Small intestine (tissue), 7 donors: ENCODE measurements around the gene SLC26A11. TPM values are rescaled to one million over a fixed set of nuclear protein-coding genes. Genes with fewer than 3 reads are reported as not detected.
"Not testable (repeated sequence)": the region's sequence is repeated elsewhere in the genome, so short reads cannot be mapped to it uniquely, and the experiment has no call there.

Experiments used
- DNase-seq, 2 donors: peaks; one replicate each; pipeline versions ENCODE4 v3.0.0 to v3.0.0-alpha.2; 2013
- FAIRE-seq: peaks from 2 replicates; lab custom pipeline; 2012; peaks lifted over from hg19 to GRCh38; lab: Jason Lieb, UNC
- H3K27ac ChIP-seq, 3 donors: one replicate each; pipeline ENCODE4 v1.5.1; 2013; ENCODE audit warnings: low read length in 2 of 3, mild to moderate bottlenecking in 2 of 3, control low read depth in 1 of 3, inconsistent platforms in 1 of 3, low read depth in 1 of 3, moderate library complexity in 1 of 3
- H3K27me3 ChIP-seq, 3 donors: one replicate each; pipeline ENCODE4 v1.6.1; 2013; ENCODE audit warnings: low read length in 3 of 3, inconsistent platforms in 1 of 3; ENCODE audit not compliant: control insufficient read depth in 3 of 3, insufficient read depth in 3 of 3
- H3K36me3 ChIP-seq, 3 donors: one replicate each; pipeline ENCODE4 v1.6.1; 2013; ENCODE audit warnings: low read length in 3 of 3, inconsistent platforms in 1 of 3, low read depth in 1 of 3, mild to moderate bottlenecking in 1 of 3, moderate library complexity in 1 of 3; ENCODE audit not compliant: control insufficient read depth in 3 of 3, insufficient read depth in 2 of 3
- H3K4me1 ChIP-seq, 3 donors: one replicate each; pipeline ENCODE4 v1.6.1; 2013; ENCODE audit warnings: low read length in 2 of 3, inconsistent platforms in 1 of 3, low read depth in 1 of 3, mild to moderate bottlenecking in 1 of 3, moderate library complexity in 1 of 3; ENCODE audit not compliant: control insufficient read depth in 3 of 3, insufficient read depth in 2 of 3
- H3K4me3 ChIP-seq, 3 donors: one replicate each; pipeline ENCODE4 v1.5.1; 2013; ENCODE audit warnings: low read length in 3 of 3, control low read depth in 1 of 3, inconsistent platforms in 1 of 3, low read depth in 1 of 3, mild to moderate bottlenecking in 1 of 3, moderate library complexity in 1 of 3
- H3K9me3 ChIP-seq, 2 donors: one replicate each; pipeline ENCODE4 v1.6.1; 2013; ENCODE audit warnings: low read depth in 1 of 2, low read length in 1 of 2; ENCODE audit not compliant: control insufficient read depth in 2 of 2, insufficient read depth in 1 of 2
- WGBS, 3 donors: extraction: QIAGEN DNeasy Blood & Tissue Kit; methylation state at CpG; one replicate each; pipeline ENCODE4 v1.1.7; 2013; 5-methylcytosine and 5-hydroxymethylcytosine counted together
- polyA plus RNA-seq, 4 donors: library from polyadenylated mRNA; stranded (reverse) in 3 of 4; unstranded in 1 of 4; fragments of 200-250 nt in 3 of 4; fragments of 120-200 nt in 1 of 4; gene quantifications; one replicate each; pipeline versions ENCODE4 v1.2.1 to v1.2.3, GENCODE V29; 2013
- donor health status: healthy with polysubstance abuse.
- donor health status: control.
- donor health status: control.
- donor health status: Bipolar disorder and iron deficiency.
- donor health status: healthy.

SLC26A11 gene
- polyA plus RNA-seq, 4 donors, result 7.3 to 63.2 (median 8.4) TPM

DNA sequence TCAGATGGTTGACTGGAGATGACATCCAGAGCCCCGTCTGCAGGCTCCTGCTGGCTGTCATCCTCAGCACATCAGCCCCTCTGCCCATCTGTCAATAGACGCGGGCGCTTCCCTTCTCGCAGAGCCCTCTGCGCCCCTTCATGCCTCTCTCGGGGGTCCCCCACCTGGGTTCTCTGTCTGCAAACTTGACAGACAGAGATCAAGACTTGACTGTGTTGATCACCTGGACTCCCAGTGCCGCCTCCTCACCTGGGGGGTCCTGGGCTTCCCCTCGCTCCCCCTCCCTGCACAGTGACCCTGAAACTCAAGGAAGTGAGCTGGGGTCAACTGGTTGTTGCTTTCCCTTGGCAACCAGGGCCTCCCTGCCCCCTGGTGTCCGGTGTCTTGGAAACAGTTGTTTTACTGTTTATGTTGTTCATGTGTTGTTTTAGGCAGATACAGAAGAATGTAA lies 72.3 kb downstream of the SLC26A11 start:
- H3K9me3 ChIP-seq, result no peaks in the 10 kb centered on the region
- no peak overlapping the region for H3K4me3 ChIP-seq
- H3K36me3 ChIP-seq, result peaks cover 48 to 97% (median 49%) of the 10 kb centered on the region in 3 donors
- H3K4me1 ChIP-seq, result no peaks in the 10 kb centered on the region
- no peaks in the 10 kb centered on the region for H3K27me3 ChIP-seq
- WGBS, 3 donors, result 92 to 96% (median 96%) methylated on average over 10 of the region's 10 CpGs
- no peak overlapping the region for H3K27ac ChIP-seq
- DNase-seq, result no peak
- no peak for FAIRE-seq

DNA sequence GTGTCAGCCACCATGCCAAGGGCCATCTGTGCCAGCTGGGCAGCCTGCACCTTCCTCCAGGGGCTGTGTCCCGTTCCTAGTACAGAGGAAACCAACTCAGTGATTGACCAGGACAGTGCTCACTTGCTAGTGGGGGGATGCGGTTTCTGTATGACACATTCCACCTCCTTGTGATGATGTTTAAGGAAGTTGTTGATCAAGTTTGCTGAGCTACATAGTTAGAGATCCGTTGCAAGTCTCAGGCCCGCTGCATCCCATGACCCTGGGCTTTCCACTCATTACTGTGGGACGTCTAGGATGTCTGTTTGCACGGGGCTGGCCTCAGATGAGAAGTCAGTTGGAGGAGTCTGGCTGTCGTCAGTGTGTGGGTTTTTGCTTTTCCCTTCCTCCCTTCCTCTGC lies 74.0 kb downstream of the SLC26A11 start:
- Histone ChIP-seq H3K36me3 (peaks cover 46 to 93% (median 48%) of the 10 kb centered on the region in 3 donors), H3K9me3 (no peaks in the 10 kb centered on the region), H3K27me3 (no peaks in the 10 kb centered on the region), H3K27ac (peak overlapping the region in 1 of 3 donors; percentile 27), H3K4me1 (no peaks in the 10 kb centered on the region), H3K4me3 (no peak overlapping the region)
- no peak for FAIRE-seq
- no peak for DNase-seq
- 76 to 94% (median 81%) methylated on average over 7 of the region's 7 CpGs for WGBS, 3 donors

GRCh38 chr17:80294653-80295052 lies 74.4 kb downstream of the SLC26A11 start:
- DNase-seq (no peak), FAIRE-seq (no peak)
- Histone ChIP-seq H3K27ac (peak overlapping the region in 1 of 3 donors; percentile 27), H3K4me3 (no peak overlapping the region), H3K36me3 (peaks cover 46 to 89% (median 48%) of the 10 kb centered on the region in 3 donors), H3K9me3 (no peaks in the 10 kb centered on the region), H3K27me3 (no peaks in the 10 kb centered on the region), H3K4me1 (no peaks in the 10 kb centered on the region)
- whole genome bisulfite sequencing, 3 donors, result 88 to 94% (median 90%) methylated on average over 6 of the region's 6 CpGs

- FAIRE-seq (no peak), DNase-seq (no peak)
- H3K4me1 ChIP-seq, result no peaks in the 10 kb centered on the region
- H3K9me3 ChIP-seq, result no peaks in the 10 kb centered on the region
- no peak overlapping the region for H3K27ac ChIP-seq
- H3K36me3 ChIP-seq, result peaks cover 46 to 85% (median 48%) of the 10 kb centered on the region in 3 donors
- H3K27me3 ChIP-seq, result no peaks in the 10 kb centered on the region
- 84 to 93% (median 90%) methylated on average over 5 of the region's 5 CpGs for WGBS, 3 donors
- no peak overlapping the region for H3K4me3 ChIP-seq
These were observed 74.9 kb downstream of the SLC26A11 start for GRCh38 chr17:80295146-80295545.

- WGBS, 3 donors, result 91 to 93% (median 91%) methylated on average over 6 of the region's 6 CpGs
These were observed 75.3 kb downstream of the SLC26A11 start for GRCh38 chr17:80295559-80295958.

GRCh38 chr17:80296221-80296620 lies 76.0 kb downstream of the SLC26A11 start:
- DNase-seq (no peak), FAIRE-seq (no peak)
- H3K27ac ChIP-seq, result no peak overlapping the region
- no peaks in the 10 kb centered on the region for H3K27me3 ChIP-seq
- peaks cover 0 to 5% of the 10 kb centered on the region in 2 donors for H3K9me3 ChIP-seq
- no peaks in the 10 kb centered on the region for H3K4me1 ChIP-seq
- WGBS, 3 donors, result 91 to 92% (median 91%) methylated on average over 13 to 14 of the region's 14 CpGs
- H3K36me3 ChIP-seq, result peaks cover 39 to 81% (median 51%) of the 10 kb centered on the region in 3 donors
- no peak overlapping the region for H3K4me3 ChIP-seq

More at GRCh38 chr17:80295559-80295958, 75.3 kb downstream of the SLC26A11 start:
- no peak for FAIRE-seq
- H3K27me3 ChIP-seq, result no peaks in the 10 kb centered on the region
- peaks cover 43 to 85% (median 49%) of the 10 kb centered on the region in 3 donors for H3K36me3 ChIP-seq
- H3K27ac ChIP-seq, result no peak overlapping the region
- H3K4me1 ChIP-seq, result no peaks in the 10 kb centered on the region
- no peak overlapping the region for H3K4me3 ChIP-seq
- DNase-seq, result no peak
- peaks cover 0 to 4% of the 10 kb centered on the region in 2 donors for H3K9me3 ChIP-seq

GRCh38 chr17:80297996-80298560 lies 77.9 kb downstream of the SLC26A11 start:
- Histone ChIP-seq H3K4me3 (no peak overlapping the region), H3K27me3 (no peaks in the 10 kb centered on the region), H3K36me3 (peaks cover 30 to 72% (median 50%) of the 10 kb centered on the region in 3 donors), H3K9me3 (peaks cover 0 to 8% of the 10 kb centered on the region in 2 donors), H3K27ac (no peak overlapping the region), H3K4me1 (no peaks in the 10 kb centered on the region)
- DNase-seq (no peak), FAIRE-seq (no peak)
- 91 to 93% (median 92%) methylated on average over 19 of the region's 19 CpGs for WGBS, 3 donors

DNA sequence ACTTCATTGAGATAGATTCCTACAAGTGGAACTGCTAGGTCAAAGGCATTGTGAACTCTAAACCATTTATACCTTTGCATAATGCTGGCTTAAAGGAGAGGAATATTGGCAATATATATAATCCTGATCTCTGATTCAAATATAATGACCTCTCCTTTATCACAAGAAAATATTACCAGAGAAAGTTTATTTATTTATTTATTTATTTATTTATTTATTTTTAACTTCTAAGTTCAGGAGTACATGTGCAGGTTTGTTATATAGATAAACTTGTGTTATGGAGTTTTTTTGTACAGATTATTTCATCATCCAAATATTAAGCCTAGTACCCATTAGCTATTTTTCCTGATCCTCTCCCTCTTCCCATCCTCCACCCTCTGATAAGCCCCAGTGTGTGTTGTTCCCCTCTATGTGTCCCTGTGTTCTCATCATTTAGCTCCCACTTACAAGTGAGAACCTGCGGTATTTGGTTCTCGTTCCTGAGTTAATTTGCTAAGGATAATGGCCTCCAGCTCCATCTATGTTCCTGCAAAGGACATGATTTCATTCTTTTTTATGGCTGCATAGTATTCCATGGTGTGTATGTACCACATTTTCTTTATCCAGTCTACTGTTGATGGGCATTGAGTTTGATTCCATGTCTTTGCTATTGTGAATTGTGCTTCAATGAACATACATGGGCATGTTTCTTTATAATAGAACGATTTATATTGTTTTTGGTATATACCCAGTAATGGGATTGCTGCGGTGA lies 79.3 kb downstream of the SLC26A11 start:
- not testable (repeated sequence) for DNase-seq, H3K4me1 ChIP-seq, H3K27ac ChIP-seq, H3K4me3 ChIP-seq, H3K27me3 ChIP-seq, FAIRE-seq
- Histone ChIP-seq H3K36me3 (peaks cover 29 to 70% (median 46%) of the 10 kb centered on the region in 3 donors), H3K9me3 (peaks cover 0 to 21% of the 10 kb centered on the region in 2 donors)
- 97 to 98% (median 98%) methylated on average over 4 of the region's 4 CpGs for WGBS, 3 donors
